Activated CD4-positive, CD25-positive, alpha-beta regulatory T cell (primary cell): ENCODE data around the gene DIO3.
"Not testable (repeated sequence)": the region's sequence is repeated elsewhere in the genome, so short reads cannot be mapped to it uniquely, and the experiment has no call there.

ENCODE experiments used
- DNase-seq, 4 experiments: peaks; one replicate each; lab custom pipeline; 2025; lab: John Stamatoyannopoulos, UW

Gene DIO3

DNA sequence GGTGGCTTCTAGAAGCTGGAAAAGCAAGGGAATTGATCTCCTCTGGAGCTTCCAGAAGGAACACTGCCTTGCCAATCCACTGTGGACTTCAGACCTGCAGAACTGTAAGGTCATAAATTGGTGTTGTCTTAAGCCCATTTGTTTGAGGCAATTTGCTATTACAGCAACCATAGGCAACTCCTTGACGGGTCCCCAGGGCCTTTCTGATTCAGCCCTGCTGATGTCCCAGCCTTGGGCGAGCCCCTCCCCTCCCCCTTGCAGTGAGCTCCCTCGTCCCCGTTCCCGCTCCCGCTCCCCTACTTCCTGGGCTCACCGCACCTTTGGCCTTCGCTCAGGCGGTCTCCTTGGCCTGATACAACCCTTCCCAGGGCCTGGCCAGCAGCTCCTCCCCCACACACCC, 18.9 kb upstream of the DIO3 start:
- DNase-seq = no peak

GRCh38 chr14:101543814-101544213, 17.5 kb upstream of the DIO3 start:
- DNase-seq = no peak

DNA sequence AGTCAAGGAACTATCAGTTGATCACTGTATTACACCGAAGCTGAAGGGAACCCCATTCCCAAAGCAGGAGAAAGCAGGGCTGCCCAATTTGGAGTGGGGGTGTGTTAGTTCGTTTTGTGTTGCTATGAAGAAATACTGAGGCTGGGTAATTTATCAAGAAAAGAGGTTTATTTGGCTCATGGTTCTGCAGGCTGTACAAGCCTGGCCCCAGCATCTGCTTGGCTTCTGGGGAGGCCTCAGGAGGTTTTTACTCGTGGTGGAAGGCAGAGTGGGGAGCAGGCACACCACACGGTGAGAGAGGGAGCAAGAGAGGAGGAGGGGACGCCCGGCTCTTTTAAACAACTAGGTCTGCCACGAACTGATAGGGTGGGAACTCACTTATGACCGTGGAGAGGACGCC, 16.7 kb upstream of the DIO3 start:
- no peak for DNase-seq

DNA sequence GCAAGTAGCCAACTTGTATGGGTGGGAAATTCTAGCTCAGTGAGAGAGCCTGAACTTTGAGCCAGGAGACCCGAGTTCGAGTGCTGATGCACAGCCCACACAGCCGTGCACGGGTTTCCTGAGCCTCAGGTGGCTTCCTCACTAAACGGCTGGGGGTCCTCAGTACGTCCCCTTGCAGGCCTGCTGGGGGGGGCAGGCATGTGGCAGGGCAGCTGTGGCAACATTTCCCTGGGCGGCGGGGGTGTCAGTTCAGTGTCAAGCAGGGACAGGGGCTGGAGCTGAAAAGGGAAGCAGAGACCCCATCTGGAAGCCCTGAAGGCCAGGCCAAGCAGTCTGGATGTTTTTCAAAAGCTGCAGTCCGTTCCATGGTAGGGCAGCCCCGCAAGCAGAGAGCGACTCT, 14.6 kb upstream of the DIO3 start:
- DNase-seq = no peak

GRCh38 chr14:101547107-101547738, 14.1 kb upstream of the DIO3 start:
- DNase-seq = no peak

- DNase-seq = no peak
These were observed 13.2 kb upstream of the DIO3 start for GRCh38 chr14:101547961-101548669.

DNA sequence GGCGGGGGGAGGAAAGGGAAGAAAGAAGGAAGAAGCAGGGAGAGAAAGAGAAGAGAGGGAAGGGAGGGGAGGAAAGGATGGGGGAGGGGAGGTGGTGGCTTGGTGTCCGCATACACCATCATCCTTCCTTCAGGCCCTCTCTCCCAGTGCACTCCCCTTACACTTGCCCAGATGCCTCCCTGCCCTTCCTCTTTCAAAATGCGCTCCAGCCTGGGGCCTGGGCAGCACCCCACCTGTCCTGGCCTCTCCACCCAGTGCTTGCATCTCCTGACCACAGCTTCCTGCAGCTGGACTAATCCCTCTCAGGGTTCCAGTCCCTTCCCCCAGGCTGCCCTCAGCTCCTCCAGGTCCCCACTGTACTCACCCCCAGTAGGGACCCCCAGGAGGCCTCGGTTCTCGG, 12.6 kb upstream of the DIO3 start:
- no peak for DNase-seq

DNA sequence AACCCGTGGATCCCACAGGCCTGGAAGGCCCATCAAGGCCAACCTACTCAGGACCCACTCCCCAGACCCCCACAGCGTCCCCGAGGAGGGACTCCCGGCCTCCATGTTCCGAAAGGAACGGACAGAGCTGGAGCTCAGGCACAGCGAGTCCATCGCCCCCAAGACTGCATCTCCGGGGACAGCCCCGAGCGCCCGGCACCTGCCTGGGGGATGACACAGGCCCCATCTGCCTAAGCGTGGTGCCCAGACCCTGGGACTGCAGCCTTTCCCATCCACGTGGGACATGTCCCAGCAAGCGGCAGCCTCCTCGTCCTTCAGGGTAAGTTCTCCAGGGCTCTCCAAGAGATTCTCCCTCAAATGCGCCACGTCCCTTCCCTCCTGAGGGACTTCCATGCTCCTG, 12.1 kb upstream of the DIO3 start:
- no peak for DNase-seq

DNA sequence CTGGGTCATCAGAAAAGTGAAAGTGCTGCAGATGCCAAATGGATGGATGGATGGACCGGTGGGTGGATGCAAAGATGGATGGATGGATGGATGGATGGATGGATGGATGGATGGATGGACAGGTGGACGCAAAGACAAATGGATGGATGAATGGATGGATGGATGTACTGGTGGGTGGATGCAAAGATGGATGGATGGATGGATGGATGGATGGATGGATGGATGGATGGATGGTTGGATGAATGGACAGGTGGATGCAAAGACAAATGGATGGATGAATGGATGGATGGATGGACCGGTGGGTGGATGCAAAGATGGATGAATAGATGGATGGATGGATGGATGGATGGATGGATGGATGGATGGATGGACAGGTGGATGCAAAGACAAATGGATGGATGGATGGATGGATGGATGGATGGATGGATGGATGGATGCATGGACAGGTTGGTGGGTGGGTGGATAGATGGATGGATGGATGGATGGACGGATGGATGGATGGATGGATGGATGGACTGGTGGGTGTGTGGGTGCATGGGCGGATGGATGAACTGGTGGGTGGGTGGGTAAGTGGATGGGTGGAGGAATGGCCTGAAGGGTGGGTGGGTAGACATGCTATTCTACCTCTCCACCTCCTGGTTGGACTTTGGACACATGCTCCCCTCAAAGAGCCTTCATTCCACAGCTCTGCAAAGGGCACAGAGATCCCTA, 10.9 kb upstream of the DIO3 start:
- not testable (repeated sequence) for DNase-seq

GRCh38 chr14:101551729-101552595, 9.3 kb upstream of the DIO3 start:
- no peak for DNase-seq

- no peak for DNase-seq
These were observed 8.5 kb upstream of the DIO3 start for GRCh38 chr14:101552786-101553231.

DNA sequence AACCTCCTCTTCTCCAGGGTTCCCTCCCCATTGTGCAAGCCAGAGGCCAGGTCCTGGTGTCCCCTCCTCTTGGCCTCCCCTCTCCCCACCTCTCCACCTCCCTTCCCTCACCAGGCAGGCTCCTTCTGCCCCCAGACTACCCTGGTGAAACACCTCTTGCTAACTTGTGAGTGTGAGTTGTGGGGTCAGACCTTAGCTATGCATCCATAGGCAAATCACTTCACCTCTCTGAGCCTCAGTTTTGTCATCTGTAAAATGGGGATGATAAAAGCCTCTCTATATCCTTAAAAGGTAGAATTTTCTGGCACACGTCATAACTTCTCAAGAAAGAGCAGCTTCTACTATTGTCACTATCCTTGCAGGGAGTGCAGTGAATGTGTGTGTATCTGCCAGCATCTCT, 7.9 kb upstream of the DIO3 start:
- no peak for DNase-seq

DNA sequence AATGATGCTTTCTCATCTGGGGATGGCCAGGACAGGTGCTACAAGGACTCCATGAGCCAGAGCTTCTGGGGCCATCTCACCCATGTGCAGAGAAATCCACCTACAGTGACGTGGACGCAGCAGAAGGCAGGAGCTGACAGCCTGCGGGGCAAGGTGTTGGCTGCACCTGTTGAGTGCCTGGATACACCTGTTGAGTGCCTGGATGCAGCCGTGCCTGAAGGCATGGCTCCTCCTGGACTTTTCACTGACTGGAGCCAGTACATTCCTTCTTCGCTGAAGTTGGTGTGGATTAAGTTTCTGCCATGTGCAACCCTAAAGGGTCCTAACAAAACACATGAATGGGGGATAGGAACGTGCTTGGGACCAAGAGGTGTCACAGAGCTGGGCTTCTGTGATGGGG, 7.4 kb upstream of the DIO3 start:
- DNase-seq = no peak

DNA sequence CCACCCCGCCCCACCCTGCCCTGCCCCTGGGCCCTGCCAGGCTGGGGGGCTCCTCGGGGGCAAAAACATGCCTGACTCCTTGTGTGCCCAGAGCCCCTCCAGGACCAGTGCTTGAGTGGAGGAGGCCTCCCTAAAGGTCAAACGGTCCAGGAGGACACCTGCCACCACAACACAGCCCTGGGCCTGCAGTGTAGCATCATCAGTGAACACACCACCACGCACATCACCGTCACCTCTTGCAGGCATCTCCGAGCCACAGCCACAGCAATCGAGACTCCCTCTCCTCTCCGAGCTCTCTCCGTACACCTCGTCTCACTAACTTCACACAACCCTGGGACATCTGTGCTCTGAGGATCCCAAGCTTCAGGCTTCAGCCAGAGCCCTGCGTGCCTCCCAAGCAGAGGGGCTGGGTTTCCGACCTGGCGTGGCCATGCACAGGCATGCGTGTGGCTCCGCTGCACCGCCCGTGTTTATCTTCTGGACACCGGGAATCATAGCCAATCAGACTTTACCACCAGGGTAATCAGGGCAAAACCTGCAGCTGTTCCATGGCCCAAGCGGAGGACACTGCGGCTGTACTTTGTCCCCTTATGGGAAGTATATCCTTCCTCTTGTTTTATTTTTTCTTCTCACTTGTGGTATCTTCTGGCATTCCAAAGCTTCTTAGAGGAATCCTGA, 6.2 kb upstream of the DIO3 start:
- DNase-seq = no peak

DNA sequence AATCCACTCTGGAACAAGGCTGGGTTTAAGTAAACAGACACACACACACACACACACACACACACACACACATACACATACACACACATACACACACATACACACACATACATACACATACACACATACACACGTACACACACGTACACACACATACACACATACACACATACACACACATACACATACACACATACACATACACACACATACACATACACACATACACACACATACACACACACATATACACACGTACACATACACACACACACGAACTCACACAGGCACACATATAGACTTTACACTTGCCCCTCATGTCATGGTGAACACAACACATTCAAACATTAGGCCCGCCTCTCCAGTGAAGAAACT, 5.6 kb upstream of the DIO3 start:
- not testable (repeated sequence) for DNase-seq

- DNase-seq = no peak
These were observed 5.2 kb upstream of the DIO3 start for GRCh38 chr14:101556131-101556530.

- DNase-seq = no peak
These were observed 4.6 kb upstream of the DIO3 start for GRCh38 chr14:101556566-101557320.

DNA sequence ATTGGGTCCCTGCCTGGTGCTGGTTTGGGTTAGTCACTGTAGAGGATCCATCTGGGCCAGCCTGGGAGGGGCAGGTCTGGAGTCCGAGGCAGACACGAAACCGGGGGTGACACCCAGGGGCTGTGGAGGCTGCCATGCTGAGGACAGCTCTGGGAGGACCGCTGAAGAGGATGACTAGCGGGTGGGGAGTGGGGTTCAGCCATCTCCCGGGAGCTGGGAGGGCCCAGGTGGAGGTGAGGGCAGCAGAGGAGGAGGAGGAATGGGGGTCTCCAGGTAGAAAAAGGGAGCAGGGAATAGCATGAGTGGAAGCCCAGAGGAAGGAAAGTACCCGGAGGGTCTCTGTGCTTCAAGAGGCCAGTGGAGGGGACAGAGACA, 4.0 kb upstream of the DIO3 start:
- DNase-seq = no peak

DNA sequence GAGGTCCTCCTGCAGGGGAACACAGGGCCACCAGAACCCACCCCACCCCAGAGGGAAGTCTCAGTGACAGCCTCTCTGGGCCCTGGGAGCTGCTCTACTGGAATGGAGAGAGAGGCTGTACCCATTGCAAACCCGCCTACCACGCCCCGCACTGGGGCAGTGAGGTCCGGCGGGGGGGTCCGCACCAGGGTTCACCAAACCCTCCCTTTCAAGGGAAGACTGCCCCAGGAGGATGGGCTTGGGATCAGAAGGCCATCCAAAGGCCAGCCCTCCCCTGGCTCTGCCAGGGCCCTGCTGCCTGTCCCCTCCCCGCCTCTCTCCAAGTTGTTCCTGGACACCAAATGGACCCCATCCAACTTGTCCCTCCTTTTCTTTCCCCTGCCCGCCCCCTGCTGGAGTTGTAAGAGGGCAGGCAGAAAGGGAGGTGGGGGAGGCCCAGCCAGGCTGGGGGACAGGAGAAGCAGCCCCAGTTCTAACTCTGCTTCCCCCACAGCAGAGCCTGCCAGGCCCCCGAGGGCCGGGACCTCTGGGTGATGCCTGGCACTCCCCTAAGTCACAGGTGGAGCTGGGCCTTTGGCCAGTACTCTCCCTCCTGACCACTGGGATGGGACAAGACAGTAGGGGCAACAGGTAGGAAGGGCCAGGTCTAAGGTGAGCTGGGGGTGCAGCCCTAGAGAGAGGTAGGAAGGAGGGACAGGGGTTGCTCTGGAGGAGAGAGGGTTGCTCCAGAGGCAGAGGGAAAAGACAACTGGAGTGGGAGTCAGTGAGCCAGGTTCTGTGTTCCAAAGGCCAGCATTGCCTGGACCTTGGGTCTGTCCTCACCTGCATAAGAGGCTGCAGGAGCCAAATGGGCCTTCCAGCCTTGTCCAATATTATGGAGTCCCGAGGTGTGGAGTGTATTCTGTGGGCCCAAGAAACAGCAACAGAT, 3.2 kb upstream of the DIO3 start:
- no peak for DNase-seq

- DNase-seq = no peak
These were observed 2.5 kb upstream of the DIO3 start for GRCh38 chr14:101558739-101559240.
